H9 (cell line): ENCODE data around the gene SPECC1. TPM values are rescaled to one million over a fixed set of nuclear protein-coding genes. Genes with fewer than 3 reads are reported as not detected.

ENCODE experiments used
- DNase-seq: peaks from one replicate; pipeline ENCODE4 v3.0.0-alpha.2; 2017
- H2AFZ ChIP-seq: one replicate; pipeline ENCODE4 v1.6.1; 2013; ENCODE audit warnings: mild to moderate bottlenecking, low read length, control low read depth, moderate library complexity
- H2AK5ac ChIP-seq: 2 replicates; pipeline ENCODE4 v1.6.1; 2013; ENCODE audit warnings: low read length, control low read depth, mixed read lengths; ENCODE audit not compliant: insufficient read length
- H2BK120ac ChIP-seq: one replicate; pipeline ENCODE4 v1.6.1; 2013; ENCODE audit warnings: low read depth, mild to moderate bottlenecking, low read length, control low read depth, inconsistent platforms; ENCODE audit not compliant: poor library complexity, severe bottlenecking
- H2BK12ac ChIP-seq: 2 replicates; pipeline ENCODE4 v1.6.1; 2013; ENCODE audit warnings: low read length, control low read depth, mixed read lengths, low read depth; ENCODE audit not compliant: insufficient read length
- H2BK15ac ChIP-seq: 2 replicates; pipeline ENCODE4 v1.6.1; 2013; ENCODE audit warnings: low read depth, low read length, control low read depth
- H2BK20ac ChIP-seq: one replicate; pipeline ENCODE4 v1.6.1; 2013; ENCODE audit warnings: low read depth, mild to moderate bottlenecking, low read length, control low read depth, inconsistent platforms; ENCODE audit not compliant: poor library complexity, severe bottlenecking
- H2BK5ac ChIP-seq: 2 replicates; pipeline ENCODE4 v1.6.1; 2013; ENCODE audit warnings: low read length, control low read depth, mixed read lengths; ENCODE audit not compliant: insufficient read length
- H3K14ac ChIP-seq: 2 replicates; pipeline ENCODE4 v1.6.1; 2013; ENCODE audit warnings: low read length, control low read depth; ENCODE audit not compliant: insufficient read depth
- H3K18ac ChIP-seq: 2 replicates; pipeline ENCODE4 v1.6.1; 2013; ENCODE audit warnings: low read depth, mild to moderate bottlenecking, mixed read lengths, low read length, control low read depth; ENCODE audit not compliant: insufficient read length
- H3K23ac ChIP-seq: 2 replicates; pipeline ENCODE4 v1.6.1; 2013; ENCODE audit warnings: low read length, control low read depth, mixed read lengths, low read depth; ENCODE audit not compliant: insufficient read length
- H3K23me2 ChIP-seq: 2 replicates; pipeline ENCODE4 v1.6.1; 2013; ENCODE audit warnings: low read depth, mild to moderate bottlenecking, mixed read lengths, low read length, control low read depth; ENCODE audit not compliant: insufficient read length, poor library complexity, severe bottlenecking
- H3K27ac ChIP-seq: 2 replicates; pipeline ENCODE4 v1.5.1; 2013; ENCODE audit warnings: low read length, control low read depth, mixed read lengths, low read depth; ENCODE audit not compliant: insufficient read length
- H3K27me3 ChIP-seq: 2 replicates; pipeline ENCODE4 v1.6.1; 2013; ENCODE audit warnings: low read length, control low read depth, inconsistent platforms; ENCODE audit not compliant: insufficient read depth
- H3K4ac ChIP-seq: 2 replicates; pipeline ENCODE4 v1.6.1; 2013; ENCODE audit warnings: low read depth, mild to moderate bottlenecking, control low read depth, inconsistent platforms, low read length, moderate library complexity
- H3K4me1 ChIP-seq: 2 replicates; pipeline ENCODE4 v1.6.1; 2013; ENCODE audit warnings: low read length, control low read depth, inconsistent platforms; ENCODE audit not compliant: insufficient read depth
- H3K4me2 ChIP-seq: 2 replicates; pipeline ENCODE4 v1.6.1; 2013; ENCODE audit warnings: low read length, control low read depth, mixed read lengths; ENCODE audit not compliant: insufficient read length, insufficient read depth
- H3K56ac ChIP-seq: 2 replicates; pipeline ENCODE4 v1.6.1; 2013; ENCODE audit warnings: low read depth, mild to moderate bottlenecking, mixed read lengths, low read length, control low read depth; ENCODE audit not compliant: insufficient read length
- H3K79me1 ChIP-seq: 2 replicates; pipeline ENCODE4 v1.6.1; 2013; ENCODE audit warnings: low read depth, mild to moderate bottlenecking, moderate library complexity, low read length, control low read depth, inconsistent platforms; ENCODE audit not compliant: insufficient read depth, poor library complexity, severe bottlenecking
- H3K79me2 ChIP-seq: 2 replicates; pipeline ENCODE4 v1.6.1; 2013; ENCODE audit warnings: low read length, control low read depth, inconsistent platforms; ENCODE audit not compliant: insufficient read depth
- H3K9ac ChIP-seq: 2 replicates; pipeline ENCODE4 v1.6.1; 2013; ENCODE audit warnings: low read length, control low read depth, mixed read lengths; ENCODE audit not compliant: insufficient read length; ENCODE audit errors: extremely low read depth
- H3K9me3 ChIP-seq: one replicate; pipeline ENCODE4 v1.6.1; 2013; ENCODE audit warnings: low read depth, low read length, inconsistent platforms; ENCODE audit not compliant: control insufficient read depth
- H3T11ph ChIP-seq: one replicate; pipeline ENCODE4 v1.6.1; 2013; ENCODE audit warnings: mild to moderate bottlenecking, low read length, control low read depth, inconsistent platforms
- H4K20me1 ChIP-seq: one replicate; pipeline ENCODE4 v1.6.1; 2013; ENCODE audit not compliant: control insufficient read depth, insufficient read length, insufficient read depth
- H4K5ac ChIP-seq: 2 replicates; pipeline ENCODE4 v1.6.1; 2013; ENCODE audit warnings: low read depth, mild to moderate bottlenecking, mixed read lengths, low read length, control low read depth; ENCODE audit not compliant: insufficient read length
- H4K8ac ChIP-seq: replicated peaks from 2 replicates; pipeline ENCODE4 v1.6.1; 2013; ENCODE audit warnings: low read length, control low read depth, mixed read lengths, low read depth; ENCODE audit not compliant: insufficient read length
- H4K91ac ChIP-seq: 2 replicates; pipeline ENCODE4 v1.6.1; 2013; ENCODE audit warnings: low read depth, mild to moderate bottlenecking, moderate library complexity, mixed read lengths, low read length, control low read depth; ENCODE audit not compliant: insufficient read length
- H3K27ac Mint-ChIP-seq, 3 experiments: 2 replicates in 2 of 3; 3 replicates in 1 of 3; pipeline ENCODE4 v1.8.0; 2020 to 2021; ENCODE audit warnings: mixed read lengths in 3 of 3, mild to moderate bottlenecking in 1 of 3, moderate library complexity in 1 of 3
- H3K27me3 Mint-ChIP-seq: 2 replicates; pipeline ENCODE4 v1.8.0; 2021; ENCODE audit warnings: low read depth, mild to moderate bottlenecking, moderate library complexity, mixed read lengths
- H3K36me3 Mint-ChIP-seq, 3 experiments: 2 replicates in 2 of 3; 3 replicates in 1 of 3; pipeline ENCODE4 v1.8.0; 2020 to 2021; ENCODE audit warnings: low read depth in 3 of 3, mixed read lengths in 3 of 3; ENCODE audit not compliant: insufficient read depth in 1 of 3
- H3K4me1 Mint-ChIP-seq, 2 experiments: 2 replicates each; pipeline ENCODE4 v1.8.0; 2020; ENCODE audit warnings: mixed read lengths in 2 of 2
- H3K4me3 Mint-ChIP-seq, 2 experiments: 2 replicates in 1 of 2; 3 replicates in 1 of 2; pipeline ENCODE4 v1.8.0; 2020 to 2021; ENCODE audit warnings: mild to moderate bottlenecking in 2 of 2, mixed read lengths in 2 of 2, moderate library complexity in 1 of 2
- H3K9me3 Mint-ChIP-seq, 2 experiments: 2 replicates in 1 of 2; 3 replicates in 1 of 2; pipeline ENCODE4 v1.8.0; 2020; ENCODE audit warnings: mild to moderate bottlenecking in 2 of 2, mixed read lengths in 2 of 2, moderate library complexity in 1 of 2
- WGBS: extraction: QIAGEN DNeasy Blood & Tissue Kit; methylation state at CpG from one replicate; pipeline ENCODE4 v1.1.7; 2013; ENCODE audit warnings: missing lambda C conversion rate, low lambda C conversion rate, mixed read lengths; ENCODE audit not compliant: insufficient read length; ENCODE audit errors: extremely low coverage; 5-methylcytosine and 5-hydroxymethylcytosine counted together
- total RNA-seq: library from RNA; stranded (reverse); gene quantifications from 2 replicates; pipeline ENCODE4 v1.2.1, GENCODE V29; 2021
- TF ChIP-seq, protein P1 (sequence below): fragments of 200-600 bp; sonication (generic); conservative IDR thresholded peaks from 3 replicates; pipeline ENCODE4 v1.8.0; 2021; ENCODE audit warnings: antibody characterized with exemption, mild to moderate bottlenecking

Gene SPECC1
- total RNA-seq, 1 experiment from 2014 or later: 65.7 TPM

DNA sequence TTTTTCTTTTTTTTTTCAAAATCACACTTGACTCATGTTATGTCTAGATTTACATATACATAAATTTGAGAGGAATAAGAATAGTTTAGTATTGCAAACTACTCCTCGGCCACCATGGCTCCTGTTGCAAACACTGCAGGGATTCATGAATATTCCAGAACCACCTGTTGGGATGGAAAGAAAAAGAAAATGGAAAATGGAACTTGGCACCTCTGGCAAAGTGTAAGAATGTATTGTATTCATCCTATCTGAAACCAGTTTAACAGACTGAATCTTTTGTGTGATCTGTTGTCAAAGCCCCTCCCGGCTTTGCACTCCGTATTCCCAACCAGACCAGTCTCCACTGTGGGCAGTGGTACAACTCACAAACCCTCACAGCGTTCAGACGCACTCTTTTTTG lies 124.4 kb downstream of the SPECC1 start:
- Histone ChIP-seq H3K27me3 (no peaks in the 10 kb centered on the region), H4K20me1 (no peaks in the 10 kb centered on the region), H4K5ac (no peak overlapping the region), H2BK20ac (no peak overlapping the region), H3K18ac (no peak overlapping the region), H3K23ac (no peak overlapping the region), H3K27ac (no peak overlapping the region), H3K9me3 (no peaks in the 10 kb centered on the region), H3K56ac (no peak overlapping the region), H3K4me1 (peaks cover 5% of the 10 kb centered on the region), H3K79me2 (no peaks in the 10 kb centered on the region), H3K14ac (no peak overlapping the region), H2AFZ (no peak overlapping the region), H3K9ac (no peak overlapping the region), H3T11ph (no peak overlapping the region), H4K8ac (no peak overlapping the region), H2BK5ac (no peak overlapping the region), H2BK15ac (no peak overlapping the region), H2AK5ac (no peak overlapping the region), H2BK12ac (no peak overlapping the region), H2BK120ac (no peak overlapping the region), H3K4me2 (peak overlapping the region; percentile 56), H3K79me1 (no peaks in the 10 kb centered on the region), H3K23me2 (no peaks in the 10 kb centered on the region), H4K91ac (no peak overlapping the region), H3K4ac (no peak overlapping the region)
- Mint-ChIP-seq H3K27ac (peak overlapping the region; percentile 25 to 79 (median 79); a peak in 4 of 7 replicates), H3K4me1 (peaks cover 30 to 39% of the 10 kb centered on the region in 2 experiments), H3K36me3 (peaks cover 14 to 28% (median 15%) of the 10 kb centered on the region in 3 experiments), H3K4me3 (peak overlapping the region; percentile 7 to 27; a peak in 4 of 5 replicates), H3K9me3 (peaks cover 25 to 29% of the 10 kb centered on the region in 2 experiments), H3K27me3 (peaks cover 2% of the 10 kb centered on the region; the same call in 1 of the 2 replicates)
- no CpG with 5 or more reads among the region's 5 CpGs for WGBS
- TF ChIP-seq, protein P1, sequence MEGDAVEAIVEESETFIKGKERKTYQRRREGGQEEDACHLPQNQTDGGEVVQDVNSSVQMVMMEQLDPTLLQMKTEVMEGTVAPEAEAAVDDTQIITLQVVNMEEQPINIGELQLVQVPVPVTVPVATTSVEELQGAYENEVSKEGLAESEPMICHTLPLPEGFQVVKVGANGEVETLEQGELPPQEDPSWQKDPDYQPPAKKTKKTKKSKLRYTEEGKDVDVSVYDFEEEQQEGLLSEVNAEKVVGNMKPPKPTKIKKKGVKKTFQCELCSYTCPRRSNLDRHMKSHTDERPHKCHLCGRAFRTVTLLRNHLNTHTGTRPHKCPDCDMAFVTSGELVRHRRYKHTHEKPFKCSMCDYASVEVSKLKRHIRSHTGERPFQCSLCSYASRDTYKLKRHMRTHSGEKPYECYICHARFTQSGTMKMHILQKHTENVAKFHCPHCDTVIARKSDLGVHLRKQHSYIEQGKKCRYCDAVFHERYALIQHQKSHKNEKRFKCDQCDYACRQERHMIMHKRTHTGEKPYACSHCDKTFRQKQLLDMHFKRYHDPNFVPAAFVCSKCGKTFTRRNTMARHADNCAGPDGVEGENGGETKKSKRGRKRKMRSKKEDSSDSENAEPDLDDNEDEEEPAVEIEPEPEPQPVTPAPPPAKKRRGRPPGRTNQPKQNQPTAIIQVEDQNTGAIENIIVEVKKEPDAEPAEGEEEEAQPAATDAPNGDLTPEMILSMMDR: no peak
- no peak for DNase-seq
